ENCODE measurements around the gene NCOA6.

DNA sequence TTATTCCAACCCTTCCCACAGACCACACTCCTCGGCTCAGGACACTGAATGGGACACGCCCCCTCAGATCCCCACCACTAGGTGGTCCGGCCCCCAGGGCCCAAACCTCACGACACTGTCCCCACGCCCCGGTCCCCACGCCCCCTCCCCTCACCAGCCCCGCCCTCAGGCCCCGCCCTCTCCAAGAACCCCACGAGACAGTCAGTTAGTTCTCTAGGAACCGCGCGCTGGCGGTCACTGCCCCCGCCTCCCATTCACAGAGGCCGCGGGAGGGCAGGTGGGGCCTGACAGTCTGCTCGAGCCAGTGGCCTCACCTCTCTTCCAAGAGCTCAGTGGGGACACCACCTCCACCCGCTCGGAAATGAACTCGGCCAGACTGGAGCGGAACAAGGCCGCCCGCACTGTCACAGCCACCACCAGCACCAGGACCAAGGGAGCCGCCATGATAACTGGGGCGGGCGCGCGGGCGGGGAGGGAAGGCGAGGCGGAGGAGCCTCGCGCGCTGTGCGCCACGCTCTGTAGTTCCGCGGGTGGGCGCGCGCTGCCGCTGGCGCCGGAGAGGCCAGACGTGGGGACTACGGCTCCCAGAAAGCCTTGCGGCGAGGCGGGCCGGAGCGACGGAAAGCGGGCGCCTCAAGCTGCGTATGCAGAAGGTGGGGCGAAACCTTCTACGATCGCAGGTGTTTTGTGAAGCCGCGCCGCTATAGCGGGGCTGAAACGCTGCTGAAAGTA lies 148.6 kb downstream of the NCOA6 start, which contains the start of gene PIGU:
- TF ChIP-seq EZH2phosphoT487 (IDR thresholded peaks at IDR 0.05; ENCODE audit: borderline replicate concordance, low read length) (no peak), EZH2 (IDR thresholded peaks at IDR 0.05; ENCODE audit: low read length, unreplicated experiment) (no peak)
- TF ChIP-seq, protein P1, sequence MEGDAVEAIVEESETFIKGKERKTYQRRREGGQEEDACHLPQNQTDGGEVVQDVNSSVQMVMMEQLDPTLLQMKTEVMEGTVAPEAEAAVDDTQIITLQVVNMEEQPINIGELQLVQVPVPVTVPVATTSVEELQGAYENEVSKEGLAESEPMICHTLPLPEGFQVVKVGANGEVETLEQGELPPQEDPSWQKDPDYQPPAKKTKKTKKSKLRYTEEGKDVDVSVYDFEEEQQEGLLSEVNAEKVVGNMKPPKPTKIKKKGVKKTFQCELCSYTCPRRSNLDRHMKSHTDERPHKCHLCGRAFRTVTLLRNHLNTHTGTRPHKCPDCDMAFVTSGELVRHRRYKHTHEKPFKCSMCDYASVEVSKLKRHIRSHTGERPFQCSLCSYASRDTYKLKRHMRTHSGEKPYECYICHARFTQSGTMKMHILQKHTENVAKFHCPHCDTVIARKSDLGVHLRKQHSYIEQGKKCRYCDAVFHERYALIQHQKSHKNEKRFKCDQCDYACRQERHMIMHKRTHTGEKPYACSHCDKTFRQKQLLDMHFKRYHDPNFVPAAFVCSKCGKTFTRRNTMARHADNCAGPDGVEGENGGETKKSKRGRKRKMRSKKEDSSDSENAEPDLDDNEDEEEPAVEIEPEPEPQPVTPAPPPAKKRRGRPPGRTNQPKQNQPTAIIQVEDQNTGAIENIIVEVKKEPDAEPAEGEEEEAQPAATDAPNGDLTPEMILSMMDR (conservative IDR thresholded peaks at IDR 0.05; ENCODE audit: low read depth, low read length), result no peak

Data from PC-3 (cell line).